ENCODE measurements around the gene C11orf21. TPM values are rescaled to one million over a fixed set of nuclear protein-coding genes. Genes with fewer than 3 reads are reported as not detected.

C11orf21 gene
- total RNA-seq, 4 donors from 2014 or later, result 1.1 to 9.9 (median 1.3) TPM; not detected in 1

DNA sequence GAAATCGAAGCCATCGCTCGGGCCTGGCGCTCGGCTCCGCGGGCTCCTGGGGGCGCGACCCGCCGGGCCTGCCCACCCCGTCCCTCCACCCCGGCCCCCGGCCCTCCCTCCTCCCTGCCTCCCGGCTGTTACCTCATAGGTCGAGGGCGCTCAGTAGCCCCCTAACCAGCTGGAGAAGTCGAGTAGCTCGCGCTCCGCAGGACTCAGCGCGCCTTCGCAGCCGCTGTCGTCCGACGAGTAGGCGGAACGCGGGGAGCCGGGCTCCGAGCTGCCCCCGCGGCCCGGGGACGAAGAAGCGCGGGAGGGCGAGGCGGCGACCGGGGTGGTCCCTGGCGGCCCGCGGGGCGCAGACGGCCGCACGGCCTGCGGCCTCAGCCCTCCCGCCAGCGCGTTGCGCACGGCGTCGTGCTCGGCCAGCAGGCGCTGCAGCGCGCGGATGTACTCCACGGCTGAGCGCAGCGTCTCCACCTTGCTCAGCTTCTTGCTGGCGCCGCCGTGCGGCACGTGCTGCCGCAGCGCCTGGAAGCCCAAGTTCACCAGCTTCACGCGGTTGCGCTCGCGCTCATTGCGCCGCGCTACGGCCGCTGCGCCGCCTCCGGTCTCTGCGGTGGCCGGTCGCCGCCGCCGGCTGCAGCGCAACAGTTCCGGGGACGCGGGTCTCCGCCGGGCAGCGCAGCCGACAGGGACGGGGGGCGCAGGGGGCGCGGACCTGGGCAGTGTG is 32.0 kb downstream of the C11orf21 start:
- Histone ChIP-seq H3K9me3 (no peaks in the 10 kb centered on the region), H3K27me3 (peaks cover 0 to 16% of the 10 kb centered on the region in 2 donors), H3K4me1 (peaks cover 0 to 36% (median 23%) of the 10 kb centered on the region in 4 donors), H3K4me3 (peak overlapping the region; percentile 46 to 68 (median 64)), H3K27ac (peak overlapping the region; percentile 54 to 86 (median 66)), H3K36me3 (no peaks in the 10 kb centered on the region)
- no peak for TF ChIP-seq POLR2A (IDR thresholded peaks at IDR 0.05)
- TF ChIP-seq CTCF (IDR thresholded peaks at IDR 0.05), result peak in 4 of 6 experiments; percentile 6 to 47 (median 40)
- DNase-seq, result peak; percentile 22 to 79 (median 77)

DNA sequence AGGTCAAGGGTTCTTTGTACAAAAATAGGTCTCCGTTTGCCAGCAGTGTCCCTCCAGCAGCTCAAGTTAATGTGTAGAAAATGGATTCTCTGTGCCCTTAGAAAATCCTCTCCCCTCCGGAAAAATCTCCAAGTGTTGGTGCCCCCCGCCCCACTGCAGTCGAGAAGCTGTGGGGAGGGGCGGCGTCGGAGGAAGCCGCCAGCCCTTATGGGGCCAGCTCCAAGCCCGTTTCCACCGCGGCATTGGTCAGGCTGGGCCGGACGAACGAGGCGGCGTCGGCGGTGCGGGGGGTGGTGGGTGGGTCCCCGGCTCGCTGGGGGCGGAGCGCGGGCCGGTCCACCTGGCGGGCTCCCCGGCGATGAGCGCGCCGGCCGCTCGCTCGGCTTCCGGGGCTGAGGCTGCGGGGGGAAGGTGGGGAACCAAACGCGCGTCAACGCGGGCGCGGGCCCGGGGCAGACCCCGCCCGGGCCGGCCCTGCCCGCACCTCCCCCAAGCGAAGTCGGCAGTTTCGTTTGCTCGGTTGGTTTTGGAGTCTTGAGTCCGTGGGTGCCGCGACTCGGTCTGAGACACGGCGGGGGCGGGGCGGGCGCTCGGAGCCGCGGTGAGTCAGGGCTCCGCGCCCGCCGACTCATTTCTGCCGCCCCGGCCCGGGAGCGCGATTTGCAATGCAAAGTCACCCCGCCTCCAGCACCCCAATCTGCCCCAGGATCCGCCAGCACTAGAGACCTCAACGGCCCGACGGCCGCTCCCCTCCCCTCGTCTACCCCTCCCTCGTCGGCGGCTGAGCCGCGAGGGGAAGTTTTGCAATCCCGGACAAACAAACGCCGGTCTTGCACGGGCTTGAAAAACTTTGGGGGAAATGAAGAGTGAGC is 32.8 kb downstream of the C11orf21 start:
- no peaks in the 10 kb centered on the region for H3K36me3 ChIP-seq
- no peak for TF ChIP-seq CTCF (IDR thresholded peaks at IDR 0.05)
- no peak for TF ChIP-seq POLR2A (IDR thresholded peaks at IDR 0.05)
- peaks cover 0 to 36% (median 23%) of the 10 kb centered on the region in 4 donors for H3K4me1 ChIP-seq
- DNase-seq, result peak; percentile 60 to 77 (median 68)
- peaks cover 0 to 16% of the 10 kb centered on the region in 2 donors for H3K27me3 ChIP-seq
- peak overlapping the region; percentile 54 to 86 (median 66) for H3K27ac ChIP-seq
- H3K9me3 ChIP-seq, result no peaks in the 10 kb centered on the region
- peak overlapping the region; percentile 46 to 68 (median 64) for H3K4me3 ChIP-seq

- no peaks in the 10 kb centered on the region for H3K36me3 ChIP-seq
- H3K4me1 ChIP-seq, result peaks cover 0 to 36% (median 23%) of the 10 kb centered on the region in 4 donors
- peak; percentile 14 to 54 (median 47) for DNase-seq
- H3K27me3 ChIP-seq, result peaks cover 0 to 16% of the 10 kb centered on the region in 2 donors
- peak overlapping the region in 2 of 4 donors; percentile 65 to 68 for H3K4me3 ChIP-seq
- peak overlapping the region in 3 of 4 donors; percentile 59 to 86 (median 74) for H3K27ac ChIP-seq
- no peak for TF ChIP-seq CTCF (IDR thresholded peaks at IDR 0.05)
- TF ChIP-seq POLR2A (IDR thresholded peaks at IDR 0.05), result no peak
- no peaks in the 10 kb centered on the region for H3K9me3 ChIP-seq
Measured at GRCh38 chr11:2267851-2268728, 33.6 kb downstream of the C11orf21 start.

DNA sequence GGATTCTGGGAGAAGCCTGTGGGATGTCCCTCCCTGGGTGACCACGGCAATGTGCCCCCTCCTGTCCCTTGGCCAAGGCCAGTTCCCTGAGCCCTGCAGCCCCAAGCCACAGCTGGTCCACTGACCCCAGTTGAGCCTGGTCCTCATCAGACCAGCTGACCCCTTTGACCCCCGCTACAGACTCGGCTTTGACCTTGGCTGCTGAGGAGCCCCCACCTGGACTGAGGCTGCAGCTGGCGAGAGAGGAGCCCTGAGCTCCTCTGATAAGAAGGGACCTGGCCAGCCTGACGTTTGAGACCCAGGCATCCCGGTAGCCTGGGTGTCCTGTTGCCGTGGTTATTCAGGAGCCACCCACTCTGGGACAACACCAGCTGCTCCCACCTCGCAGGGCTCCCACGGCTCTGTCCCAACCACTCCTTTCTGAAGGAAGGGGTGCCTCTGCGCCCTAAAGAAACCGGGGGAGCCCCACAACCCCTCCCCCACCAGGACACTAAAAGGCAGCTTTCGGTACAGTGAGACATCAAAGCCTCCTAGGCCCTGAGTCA is 34.3 kb downstream of the C11orf21 start:
- TF ChIP-seq POLR2A (IDR thresholded peaks at IDR 0.05), result no peak
- no peak for TF ChIP-seq CTCF (IDR thresholded peaks at IDR 0.05)
- peaks cover 0 to 36% (median 23%) of the 10 kb centered on the region in 4 donors for H3K4me1 ChIP-seq
- H3K27me3 ChIP-seq, result peaks cover 0 to 16% of the 10 kb centered on the region in 2 donors
- no peaks in the 10 kb centered on the region for H3K9me3 ChIP-seq
- H3K36me3 ChIP-seq, result no peaks in the 10 kb centered on the region
- DNase-seq, result peak; percentile 8 to 48 (median 41)
- peak overlapping the region in 1 of 4 donors; percentile 86 for H3K27ac ChIP-seq
- H3K4me3 ChIP-seq, result no peak overlapping the region
